GM19324 (cell line): ENCODE measurements around the gene BCL2L11.

Experiments used
- ATAC-seq: cut with Tn5 transposase; IDR thresholded peaks from one replicate; pipeline ENCODE4 v1.9.1; 2021; ENCODE audit warnings: mild to moderate bottlenecking, moderate library complexity; ENCODE audit not compliant: unreplicated experiment, low FRiP score

The BCL2L11 gene

DNA sequence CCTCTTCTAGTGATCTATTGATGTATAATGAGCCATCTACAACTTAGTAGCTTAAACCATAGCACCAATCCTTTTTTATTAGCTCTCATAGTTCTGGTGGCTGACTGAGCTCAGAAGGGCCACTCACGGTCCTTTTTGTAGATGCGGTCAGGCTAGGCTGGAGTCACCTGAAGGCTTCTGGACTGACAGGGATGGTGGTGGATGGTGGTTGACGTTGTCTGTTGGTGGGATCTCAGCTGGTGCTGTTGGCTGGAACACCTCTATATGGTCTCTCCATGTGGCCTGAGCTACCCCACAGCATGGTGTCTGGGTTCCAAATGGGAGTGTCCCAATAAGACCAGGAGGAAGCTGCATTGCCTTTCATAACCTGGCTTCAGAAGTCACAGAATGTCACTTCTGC is 68.0 kb downstream of the BCL2L11 start:
- no peak for ATAC-seq

DNA sequence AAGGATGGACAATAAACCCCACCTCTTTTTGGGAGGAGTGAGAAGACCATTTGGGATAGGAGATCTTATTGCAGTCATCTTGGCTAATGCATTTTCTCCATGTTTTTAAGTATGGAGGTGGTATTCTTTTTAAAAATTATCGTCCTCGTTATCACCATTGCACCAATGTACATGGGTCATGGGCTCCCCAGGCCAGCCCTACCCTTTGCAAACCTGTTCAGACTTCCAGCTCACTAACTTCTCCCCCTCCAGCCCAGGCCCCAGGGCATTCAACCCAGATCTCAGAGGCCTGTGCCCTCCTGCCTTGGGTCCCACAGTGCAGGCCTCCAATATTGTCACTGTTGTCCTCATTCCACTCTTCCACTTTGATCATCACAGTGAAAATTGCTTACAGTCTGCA is 68.4 kb downstream of the BCL2L11 start:
- no peak for ATAC-seq

DNA sequence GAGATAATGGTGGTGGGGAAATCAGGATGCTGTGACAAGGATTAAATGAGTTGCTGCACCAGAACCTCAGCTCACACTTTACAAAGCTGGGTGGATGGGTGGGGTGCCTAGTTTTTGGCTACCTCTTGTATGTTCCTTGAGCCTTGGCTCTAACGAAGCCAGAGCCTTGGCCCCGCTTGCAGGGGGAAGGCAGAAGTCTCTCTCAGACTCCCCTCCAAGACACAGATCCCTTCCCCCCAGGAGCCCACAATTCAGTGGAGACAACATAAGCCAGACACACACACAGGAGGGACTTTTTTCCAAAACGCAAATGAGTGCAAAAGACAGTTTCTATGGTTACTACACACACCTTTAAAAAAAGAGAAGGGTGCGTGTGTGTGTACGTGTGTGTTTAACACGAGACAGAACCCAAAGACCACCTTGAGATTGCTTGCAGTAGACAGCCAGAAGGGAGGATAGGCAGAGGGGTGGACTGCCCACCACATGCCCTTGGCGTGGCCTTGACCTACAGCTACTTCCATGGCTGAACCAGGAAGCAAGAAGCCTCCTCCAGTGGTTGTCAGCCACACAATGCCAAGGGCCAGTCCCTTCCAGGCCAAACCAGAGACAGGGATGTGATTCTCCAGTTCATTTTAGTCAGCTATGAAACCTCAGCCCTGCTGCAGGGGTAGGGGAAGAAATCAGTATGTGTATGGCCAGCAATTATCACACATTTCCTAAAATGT is 70.3 kb downstream of the BCL2L11 start:
- ATAC-seq, result no peak

DNA sequence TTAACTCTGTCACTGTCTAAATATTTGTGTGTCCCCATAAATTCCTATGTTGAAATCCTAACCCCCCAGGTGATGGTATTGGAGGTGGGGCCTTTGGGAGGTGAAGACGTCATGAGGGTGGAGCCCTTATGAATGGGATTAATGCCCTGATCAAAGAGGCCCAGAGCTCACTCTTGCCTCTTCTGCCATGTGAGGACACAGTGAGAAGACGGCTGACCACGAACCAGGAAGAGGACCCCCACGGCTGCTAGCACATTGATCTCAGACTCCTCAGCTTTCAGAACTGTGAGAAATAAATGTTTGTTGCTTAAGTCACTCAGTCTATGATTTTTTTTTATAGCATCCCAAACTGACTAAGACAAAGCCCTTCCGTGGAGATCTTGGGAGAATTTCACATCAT is 71.2 kb downstream of the BCL2L11 start:
- ATAC-seq, result no peak

DNA sequence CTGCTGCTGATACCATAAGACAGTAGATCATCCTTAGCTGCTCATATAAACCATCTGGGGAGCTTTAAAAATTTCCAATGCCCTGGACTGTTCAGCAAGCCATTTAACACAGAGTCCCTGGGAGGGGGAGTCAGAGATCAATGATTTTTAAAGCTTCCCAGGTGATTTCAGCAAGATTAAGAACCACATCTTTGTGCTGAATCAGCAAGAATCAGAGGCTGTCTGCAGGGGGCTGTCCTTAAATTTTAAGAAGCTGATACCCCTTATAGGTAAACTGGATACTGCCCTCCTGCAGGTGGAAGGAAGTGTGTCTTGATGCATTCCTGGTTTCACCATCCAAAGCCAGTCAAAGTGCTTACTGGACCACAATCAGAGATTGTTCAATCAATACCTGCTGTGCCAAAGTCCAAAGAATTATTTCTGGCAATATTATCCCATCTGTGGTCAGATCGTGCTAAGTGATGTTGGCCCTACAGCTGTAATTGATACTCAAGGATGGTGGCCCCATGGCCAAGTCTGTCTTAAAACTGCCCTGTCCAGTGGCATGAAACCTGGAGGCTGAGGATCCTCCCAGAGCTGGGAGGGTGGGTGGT is 72.2 kb downstream of the BCL2L11 start:
- no peak for ATAC-seq

DNA sequence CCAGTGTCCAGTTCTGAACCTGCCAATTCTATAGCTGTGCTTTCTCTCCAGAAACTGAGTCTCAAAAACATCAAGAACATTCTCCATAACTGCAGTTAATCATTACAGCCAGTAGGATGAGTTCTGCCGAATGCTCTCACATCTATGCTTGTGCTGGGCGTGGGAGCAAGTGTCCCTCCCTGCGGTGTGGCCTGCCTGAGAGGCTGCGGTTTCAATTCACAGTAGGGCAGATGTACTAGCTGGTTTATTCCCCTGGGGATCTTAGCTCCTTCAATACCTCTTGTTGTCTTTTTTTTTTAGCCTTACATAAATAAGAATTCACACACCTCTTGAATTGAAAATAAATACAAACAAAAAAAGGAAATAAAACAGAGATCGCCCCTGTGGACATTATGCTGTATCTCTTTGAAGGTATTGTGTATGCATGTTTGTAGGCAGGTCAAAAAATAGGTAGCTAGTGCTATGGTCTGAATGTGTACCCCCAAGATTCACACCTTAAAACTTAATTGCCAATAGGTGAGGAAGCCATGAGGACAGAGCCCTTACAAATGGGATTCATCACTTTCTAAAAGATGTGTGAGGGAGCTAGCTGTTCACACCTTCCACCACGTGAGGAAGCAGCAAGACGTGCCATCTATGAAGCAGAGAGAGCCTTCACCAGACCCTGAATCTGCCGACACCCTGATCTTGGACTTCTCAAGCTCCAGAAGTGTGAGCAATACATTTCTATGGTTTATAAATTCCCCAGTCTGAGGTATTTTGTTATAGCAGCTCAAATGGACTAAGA is 74.3 kb downstream of the BCL2L11 start:
- peak; percentile 89 for ATAC-seq

DNA sequence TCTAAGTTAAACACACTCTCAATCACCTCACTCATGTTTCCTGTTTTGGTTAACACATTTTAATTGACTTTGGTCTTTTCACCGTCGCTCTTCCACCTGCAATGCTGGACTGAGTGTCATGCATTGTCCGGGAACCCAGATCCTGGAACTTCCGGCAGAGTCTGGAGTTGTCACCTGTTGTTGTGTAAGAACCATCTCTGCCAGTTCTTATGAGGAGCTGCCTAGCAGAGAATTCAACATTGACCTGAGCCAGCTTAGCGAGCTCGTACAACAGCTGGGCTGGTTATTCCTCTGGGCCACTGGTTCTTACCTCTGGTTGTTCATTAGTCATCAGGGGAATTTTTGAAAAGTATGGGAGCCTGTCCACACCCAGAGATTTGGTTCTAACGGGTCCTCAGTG is 75.7 kb downstream of the BCL2L11 start:
- ATAC-seq, result no peak

DNA sequence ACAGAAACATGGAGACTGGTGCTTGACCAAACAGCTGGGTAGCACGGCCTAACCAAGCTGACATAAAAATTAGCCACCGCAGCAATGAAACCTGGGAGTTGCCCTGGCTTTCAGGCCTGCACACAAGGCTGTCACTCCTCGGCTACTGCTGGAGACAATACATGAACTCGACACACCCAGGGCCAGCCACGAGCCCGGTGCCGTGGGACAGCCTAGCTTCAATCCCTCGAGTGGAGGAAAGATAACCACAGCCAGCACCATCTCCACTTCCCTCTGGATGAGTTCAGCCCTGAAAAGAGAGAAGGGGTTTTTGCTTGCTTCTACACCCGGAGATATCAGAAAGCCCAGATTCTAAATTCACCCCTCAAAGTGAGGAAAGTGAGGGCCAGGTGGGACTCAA is 78.0 kb downstream of the BCL2L11 start:
- no peak for ATAC-seq

DNA sequence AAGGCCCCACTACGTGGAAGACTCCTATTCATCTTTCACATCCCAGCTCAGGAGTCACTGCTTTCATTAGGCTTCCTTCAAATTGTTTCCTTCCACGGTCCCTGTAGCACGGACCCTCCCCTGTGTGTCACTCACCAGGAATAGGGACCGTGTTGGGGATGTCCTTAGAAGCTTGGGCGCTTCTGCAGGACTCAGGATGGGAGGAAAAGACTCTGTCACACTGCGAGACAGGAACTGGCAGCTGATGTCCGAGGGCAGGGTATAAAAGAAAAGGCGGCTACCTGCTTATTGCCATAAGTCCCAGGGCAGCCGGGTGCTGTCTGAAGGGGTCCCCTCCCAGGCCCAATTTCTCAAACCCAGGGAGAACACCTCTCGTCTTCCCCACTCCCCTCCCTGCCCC is 79.1 kb downstream of the BCL2L11 start:
- ATAC-seq, result no peak

DNA sequence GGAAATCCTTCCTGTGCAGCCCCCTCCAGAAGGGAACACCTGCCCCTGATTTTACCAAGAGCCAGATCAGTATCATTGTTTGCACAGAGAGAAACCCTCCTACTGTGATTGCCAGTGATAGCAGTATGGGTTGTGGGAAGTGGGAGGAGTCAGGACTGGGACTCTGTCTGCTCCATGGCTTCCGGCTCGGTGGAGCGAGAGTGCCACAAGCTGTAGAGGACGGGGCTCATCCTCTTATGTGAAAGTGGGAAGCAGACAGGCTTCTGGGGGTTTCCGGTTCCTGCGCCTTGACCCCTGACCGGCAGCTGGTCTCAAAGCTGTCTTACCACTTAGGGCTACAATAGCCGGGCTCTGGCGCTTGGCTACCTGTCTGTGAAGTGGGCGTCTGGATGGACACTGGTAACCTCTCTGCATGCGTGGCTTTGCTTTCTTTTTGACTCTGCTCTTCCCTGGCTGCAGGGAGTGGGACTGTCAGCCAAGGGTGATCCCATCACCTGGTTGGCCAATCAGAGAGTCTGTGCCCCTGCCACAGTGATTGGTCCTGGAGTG is 79.7 kb downstream of the BCL2L11 start:
- no peak for ATAC-seq

DNA sequence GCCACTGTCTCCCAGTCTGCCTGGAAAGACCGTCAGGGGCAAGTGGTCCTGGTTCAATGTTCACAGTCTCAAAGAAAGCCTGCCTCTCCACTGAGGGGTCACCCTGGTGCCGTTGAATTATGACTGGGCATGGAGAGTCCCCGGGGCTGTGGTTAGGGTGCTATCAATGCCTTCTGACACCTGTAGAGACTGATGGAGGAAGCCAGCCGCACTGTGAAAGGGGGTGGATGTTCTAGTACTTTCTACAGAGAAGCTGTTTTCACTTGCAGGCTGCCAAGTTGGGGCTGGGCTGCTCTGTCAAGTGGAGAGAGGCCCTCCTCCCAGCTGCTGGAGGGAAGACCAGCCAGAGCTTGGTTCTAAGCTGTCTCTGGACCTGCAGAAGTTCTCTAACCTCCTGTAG is 80.5 kb downstream of the BCL2L11 start:
- peak; percentile 62 for ATAC-seq

DNA sequence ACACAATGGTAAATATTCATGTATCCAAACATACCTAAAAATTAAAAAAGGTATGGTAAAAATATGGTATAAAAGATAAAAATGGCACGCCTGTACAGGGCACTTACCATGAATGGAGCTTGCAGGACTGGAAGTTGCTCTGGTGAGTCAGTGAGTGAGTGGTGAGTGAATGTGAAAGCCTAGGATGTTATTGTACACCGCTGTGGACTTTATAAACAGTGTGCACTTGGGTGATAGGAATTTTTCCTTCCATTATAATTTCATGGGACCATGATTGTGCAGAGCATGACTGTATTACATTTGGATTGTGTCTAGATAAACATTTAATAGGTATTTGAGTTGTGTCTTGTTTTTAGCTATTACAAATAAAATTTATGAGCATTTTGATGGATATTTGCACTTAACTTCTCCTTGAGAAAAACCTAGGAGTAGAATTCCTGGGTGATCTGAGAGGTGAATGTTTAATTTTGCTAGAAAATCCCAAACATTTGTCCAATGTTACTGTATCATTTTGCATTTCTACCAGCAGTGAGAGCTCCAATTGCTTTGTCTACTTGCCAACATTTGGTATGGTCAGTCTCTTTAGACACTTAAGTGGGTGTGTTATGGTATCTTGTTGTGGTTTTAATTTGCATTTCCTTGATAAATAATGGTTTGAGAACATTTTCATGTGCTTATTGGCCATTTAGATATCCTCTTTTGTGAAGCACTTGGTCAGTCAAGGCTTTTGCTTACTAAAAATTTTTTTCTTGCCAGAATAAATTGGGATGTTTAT is 81.7 kb downstream of the BCL2L11 start:
- ATAC-seq, result no peak

DNA sequence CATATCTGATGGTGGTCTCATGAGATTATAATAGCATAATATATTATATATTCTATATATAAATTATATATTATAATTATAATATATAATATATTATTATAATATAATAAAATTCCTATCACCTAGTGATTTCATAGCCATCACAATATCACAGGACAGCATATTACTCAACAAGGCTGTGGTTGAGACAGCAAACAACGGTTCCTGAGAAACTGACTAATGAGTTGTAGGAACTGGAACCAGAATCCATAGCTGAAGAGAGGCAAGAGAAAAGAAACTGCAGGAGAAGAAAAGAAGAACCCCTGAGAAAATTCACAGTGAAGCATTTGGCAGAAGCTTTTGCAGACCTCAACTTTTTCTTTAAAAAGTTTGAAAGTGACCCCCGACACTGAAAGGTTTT is 84.0 kb downstream of the BCL2L11 start:
- no peak for ATAC-seq

DNA sequence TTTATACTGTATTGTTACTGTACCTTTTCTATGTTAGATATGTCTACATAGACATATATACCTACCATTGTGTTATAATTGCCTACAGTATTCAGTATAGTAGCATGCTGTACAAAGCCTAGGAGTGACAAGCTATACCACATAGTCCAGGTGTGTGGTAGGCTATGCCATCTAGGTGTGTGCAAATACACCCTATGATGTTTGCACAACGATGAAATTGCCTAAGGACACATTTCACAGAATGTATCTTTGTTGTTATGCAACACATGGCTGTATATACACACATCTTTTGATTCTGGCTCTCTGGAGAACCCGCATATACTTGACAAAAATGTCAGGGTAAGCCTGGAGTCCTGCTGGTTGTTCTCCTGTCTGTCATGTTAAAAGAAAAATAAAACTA is 85.1 kb downstream of the BCL2L11 start:
- ATAC-seq, result no peak

DNA sequence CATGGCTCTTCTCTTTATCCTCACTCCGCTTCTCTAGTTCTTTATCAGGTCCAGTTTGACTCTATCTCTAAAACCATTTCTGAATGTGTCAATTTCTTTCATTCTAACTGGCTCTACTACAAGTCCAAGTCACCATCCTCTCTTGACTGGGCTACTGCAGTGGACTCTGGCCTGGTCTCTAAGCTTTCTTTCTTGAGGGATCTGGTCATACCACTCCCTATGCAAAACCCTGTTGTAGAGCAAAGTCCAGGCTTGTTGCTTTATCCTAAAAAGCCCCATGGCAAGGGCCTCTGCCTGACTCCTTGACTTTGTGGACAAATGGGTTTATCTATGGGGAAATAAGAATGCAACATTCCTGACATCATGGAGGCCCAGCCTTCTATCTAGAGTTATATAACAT is 87.1 kb downstream of the BCL2L11 start:
- no peak for ATAC-seq

DNA sequence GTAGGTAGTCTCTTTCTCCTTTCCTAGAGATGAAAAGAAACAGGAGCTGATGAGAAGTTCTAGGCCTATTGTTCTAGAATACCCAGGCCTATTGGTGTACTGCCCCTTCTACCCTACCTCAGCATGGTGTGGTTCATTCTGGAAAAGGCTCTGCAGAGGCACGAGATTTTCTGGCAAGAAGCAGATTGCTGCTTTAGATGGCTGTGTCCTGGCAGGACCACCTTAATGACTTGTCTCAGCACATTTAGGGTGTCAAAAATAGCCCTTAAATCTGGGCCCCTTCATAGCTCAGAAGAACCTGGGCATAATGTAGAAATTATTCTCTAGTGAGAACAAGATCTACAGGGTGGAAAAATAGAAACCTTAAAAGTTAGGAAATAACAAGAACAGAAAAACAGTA is 87.9 kb downstream of the BCL2L11 start:
- no peak for ATAC-seq

DNA sequence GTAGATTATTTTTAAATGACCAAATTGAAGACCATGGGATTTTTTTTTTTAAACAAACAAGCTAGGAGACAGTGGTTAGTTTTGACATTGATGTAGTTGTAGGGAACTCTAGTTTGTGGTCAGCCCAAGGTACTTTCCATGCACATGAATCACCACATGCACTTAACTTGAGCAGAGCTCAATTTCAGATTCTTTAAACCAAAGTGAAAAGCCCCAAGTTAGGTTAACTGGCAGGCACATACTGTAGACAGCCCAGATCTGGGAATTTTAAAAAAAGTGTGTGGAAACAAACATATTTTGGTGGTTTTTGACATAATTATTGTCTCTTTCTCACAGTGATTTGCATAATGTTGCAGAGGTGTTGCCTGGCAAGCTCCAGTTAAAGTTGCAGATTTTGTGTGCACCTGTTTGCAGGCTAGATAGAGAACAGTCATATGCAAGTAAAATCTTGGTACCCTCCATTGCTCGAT is 88.4 kb downstream of the BCL2L11 start:
- peak; percentile 89 for ATAC-seq

DNA sequence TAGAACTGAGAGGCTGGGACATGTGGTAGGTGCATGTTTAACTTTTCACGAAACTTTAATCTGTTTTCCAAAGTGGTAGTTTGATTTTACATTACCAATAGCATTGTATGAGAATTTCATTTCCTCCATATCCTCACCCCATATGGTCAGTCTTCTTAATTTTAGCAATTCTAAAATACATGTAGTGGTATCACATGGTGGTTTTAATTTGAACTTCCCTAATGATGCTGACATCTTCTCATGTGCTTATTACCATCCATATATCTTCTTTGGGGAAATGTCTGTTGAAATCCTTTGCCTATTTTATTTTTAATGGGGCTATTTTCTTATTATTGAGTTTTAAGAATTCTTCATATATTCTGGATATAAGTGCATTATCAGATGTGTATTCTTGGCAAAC is 89.3 kb downstream of the BCL2L11 start:
- ATAC-seq, result no peak

DNA sequence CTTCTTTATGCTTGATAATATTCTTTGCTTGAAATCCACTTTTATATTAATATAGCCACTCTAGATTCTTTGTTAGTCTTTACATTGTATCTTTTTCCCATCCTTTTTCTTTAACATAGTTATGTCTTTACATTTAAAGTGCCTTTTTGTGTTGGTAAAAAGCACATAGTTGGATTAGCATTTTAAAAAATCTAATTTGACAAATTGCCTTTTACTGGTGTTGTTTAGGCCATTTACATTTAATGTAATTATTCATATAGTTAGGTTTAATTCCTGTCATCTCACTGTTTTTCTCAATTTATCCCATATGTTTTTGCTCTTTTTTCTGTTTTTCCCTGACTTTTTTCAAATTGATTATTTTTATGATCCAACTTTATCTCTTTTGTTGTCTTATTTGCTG is 93.2 kb downstream of the BCL2L11 start:
- no peak for ATAC-seq

DNA sequence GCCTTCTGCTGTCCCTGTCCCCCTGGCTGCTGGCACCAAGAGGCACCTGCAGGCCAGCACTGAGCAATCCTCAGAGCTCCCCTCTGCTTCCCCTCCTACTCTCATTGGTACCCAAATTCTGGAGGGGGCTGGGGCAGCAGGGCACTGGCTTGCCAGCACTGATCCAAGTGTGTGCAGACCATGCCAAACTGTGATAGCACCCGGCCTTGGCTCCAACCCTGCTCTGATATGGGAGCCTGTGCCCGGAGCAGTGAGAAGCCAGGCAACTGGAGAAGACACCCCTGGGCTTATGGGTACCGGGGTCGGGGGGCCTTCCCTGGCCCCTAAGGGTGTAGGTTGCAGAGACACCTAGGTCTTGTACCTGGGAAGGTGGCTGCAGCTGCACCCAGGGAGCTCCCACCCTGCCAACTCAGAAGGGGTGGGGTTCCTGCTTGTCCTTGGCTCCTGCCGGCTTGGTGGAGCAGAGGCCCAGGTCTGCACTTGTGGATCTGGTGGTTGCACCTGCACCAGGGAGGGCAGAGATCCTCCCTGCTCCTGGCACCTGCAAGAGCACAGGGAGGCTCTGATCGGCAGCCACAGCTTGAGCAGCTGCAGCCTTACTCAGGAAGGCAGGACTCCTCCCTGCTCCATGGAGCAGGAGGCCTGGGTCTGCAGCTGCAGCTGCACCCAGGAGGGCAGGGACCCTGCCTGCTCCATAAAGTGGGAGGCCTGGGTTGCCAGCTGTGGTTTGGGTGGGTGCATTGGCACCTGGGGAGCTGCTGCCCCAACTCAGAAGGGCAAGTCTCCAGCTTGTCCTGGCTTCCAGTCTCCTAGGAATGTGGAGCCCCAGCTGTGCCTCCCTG is 96.3 kb downstream of the BCL2L11 start:
- no peak for ATAC-seq
